ENCODE results near the gene GLT1D1.

GRCh38 chr12:128933039-128933438 is 79.8 kb downstream of the GLT1D1 start:
- TF ChIP-seq CTCF (IDR thresholded peaks at IDR 0.05) (no peak), POLR2A (IDR thresholded peaks at IDR 0.05) (no peak)

All from esophagus squamous epithelium (tissue), 4 donors.